ENCODE measurements around the gene EIF3L.

The EIF3L gene

GRCh38 chr22:37855462-37855861 is 6.2 kb downstream of the EIF3L start:
- DNase-seq, result no peak

DNA sequence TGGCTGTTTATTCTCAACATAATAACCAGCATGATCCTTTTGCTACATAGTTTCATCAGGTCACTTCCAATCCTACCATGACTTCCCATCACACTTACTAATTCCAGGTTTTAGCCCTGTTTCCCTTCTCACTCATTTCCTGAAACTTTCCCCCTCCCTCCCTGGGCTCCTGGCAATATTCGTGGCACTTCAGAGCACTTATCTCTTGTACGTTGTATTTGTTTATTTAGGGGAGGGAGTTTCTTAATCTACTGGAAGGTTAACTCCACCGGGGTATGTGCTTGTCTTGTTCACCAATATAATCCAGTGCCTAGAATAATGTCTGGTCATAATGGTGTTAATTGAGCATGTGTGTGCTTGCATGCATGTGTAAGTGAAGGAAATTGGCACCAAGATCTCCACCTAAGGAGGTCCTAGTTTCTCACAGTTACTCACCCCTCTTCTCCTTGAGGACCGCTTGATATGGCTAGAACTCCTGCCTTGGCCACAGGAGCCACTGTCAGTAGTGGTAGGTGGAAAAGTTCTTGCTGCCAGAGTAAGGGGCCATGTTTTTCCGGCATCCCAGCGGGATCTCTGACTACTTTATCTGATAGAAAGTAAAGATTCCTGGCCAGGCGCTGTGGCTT is 11.7 kb downstream of the EIF3L start:
- DNase-seq, result no peak

- no peak for DNase-seq
Observed at GRCh38 chr22:37862570-37863325, 13.5 kb downstream of the EIF3L start.

- DNase-seq, result no peak
Observed at GRCh38 chr22:37865510-37865909, 16.3 kb downstream of the EIF3L start.

- DNase-seq, result no peak
Observed at GRCh38 chr22:37870273-37870672, 21.1 kb downstream of the EIF3L start.

- no peak for DNase-seq
Observed at GRCh38 chr22:37880668-37881440, 31.6 kb downstream of the EIF3L start.

GRCh38 chr22:37884420-37884819 is 35.2 kb downstream of the EIF3L start:
- DNase-seq, result no peak

- no peak for DNase-seq
Observed at GRCh38 chr22:37887584-37888378, 38.6 kb downstream of the EIF3L start.

GRCh38 chr22:37891926-37892325 is 42.7 kb downstream of the EIF3L start:
- no peak for DNase-seq

DNA sequence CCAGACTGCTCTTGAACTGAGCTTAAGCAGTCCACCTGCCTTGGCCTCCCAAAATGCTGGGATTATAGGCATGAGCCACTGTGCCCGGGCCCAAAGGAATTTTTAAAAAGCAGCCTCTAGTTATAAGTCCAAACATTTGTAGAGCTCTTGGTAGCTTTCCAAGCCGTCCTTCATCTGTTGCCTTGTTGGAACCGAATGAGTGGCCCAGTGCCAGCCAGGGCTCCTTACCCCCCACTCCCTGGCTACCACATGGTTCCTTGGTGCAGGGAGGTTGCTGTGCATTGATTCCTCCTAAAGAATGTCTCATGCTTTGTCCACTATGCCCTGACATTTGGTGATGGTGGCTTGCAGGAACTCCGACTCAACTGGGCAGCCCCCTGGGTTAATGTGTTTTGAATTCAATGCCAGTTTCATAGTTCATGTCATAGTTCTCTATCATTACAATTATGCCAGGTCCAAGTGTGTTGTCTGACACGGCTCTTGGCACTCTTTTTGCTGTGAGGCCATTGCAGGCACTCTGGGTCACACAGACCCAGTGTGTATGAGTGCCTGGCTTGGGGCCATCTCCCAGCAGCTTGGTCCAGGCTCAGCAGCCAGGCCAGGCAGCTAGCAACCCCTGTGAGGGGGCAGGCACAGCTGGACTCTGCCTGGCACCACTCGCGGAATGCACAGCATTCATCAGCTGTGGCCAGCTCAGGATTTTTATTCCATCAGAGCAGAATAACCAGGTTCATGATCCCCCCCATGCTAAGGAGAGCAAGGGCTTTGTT is 43.5 kb downstream of the EIF3L start:
- no peak for DNase-seq

DNA sequence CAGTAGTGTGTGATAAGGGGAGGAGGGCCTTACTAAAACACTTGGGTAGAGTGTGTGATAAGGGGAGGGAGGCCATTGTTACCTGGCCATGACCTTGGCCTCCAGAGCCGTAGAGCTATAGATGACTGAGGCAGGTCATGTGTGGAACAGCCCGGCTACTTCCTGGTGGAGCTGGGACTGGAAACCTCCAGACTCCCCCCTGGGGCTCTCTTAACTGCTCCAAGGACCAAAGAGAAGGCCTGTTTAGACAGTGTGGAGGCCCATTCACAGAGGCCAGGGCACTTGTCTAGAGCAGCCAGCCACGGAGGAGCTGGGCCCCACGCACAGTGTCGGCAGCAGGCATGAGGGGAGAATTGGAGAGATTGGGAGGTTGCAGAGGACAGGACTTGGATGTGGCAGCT is 44.4 kb downstream of the EIF3L start:
- no peak for DNase-seq

GRCh38 chr22:37894939-37895670 is 45.9 kb downstream of the EIF3L start:
- no peak for DNase-seq

GRCh38 chr22:37896181-37896592 is 47.0 kb downstream of the EIF3L start:
- peak; percentile 47 for DNase-seq

DNA sequence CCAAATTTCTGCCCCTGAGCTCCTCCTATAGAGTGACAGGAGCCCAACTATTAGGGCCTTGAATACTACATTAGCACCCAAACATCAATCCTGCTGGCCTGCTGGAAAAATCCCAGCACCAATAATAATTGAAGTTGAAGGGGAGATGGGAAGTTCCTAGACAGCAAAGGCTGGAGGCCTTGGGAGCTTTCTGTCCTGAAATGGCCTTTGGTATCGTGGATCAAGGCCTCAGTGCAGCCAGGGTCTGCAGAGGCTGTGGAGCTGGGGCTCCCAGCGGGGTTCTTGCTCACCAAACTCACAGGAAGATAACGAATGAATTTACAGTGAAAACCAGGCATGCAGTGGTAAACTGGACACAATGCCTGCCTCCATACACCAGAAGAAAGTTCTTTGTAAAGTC is 47.7 kb downstream of the EIF3L start:
- DNase-seq, result no peak

DNA sequence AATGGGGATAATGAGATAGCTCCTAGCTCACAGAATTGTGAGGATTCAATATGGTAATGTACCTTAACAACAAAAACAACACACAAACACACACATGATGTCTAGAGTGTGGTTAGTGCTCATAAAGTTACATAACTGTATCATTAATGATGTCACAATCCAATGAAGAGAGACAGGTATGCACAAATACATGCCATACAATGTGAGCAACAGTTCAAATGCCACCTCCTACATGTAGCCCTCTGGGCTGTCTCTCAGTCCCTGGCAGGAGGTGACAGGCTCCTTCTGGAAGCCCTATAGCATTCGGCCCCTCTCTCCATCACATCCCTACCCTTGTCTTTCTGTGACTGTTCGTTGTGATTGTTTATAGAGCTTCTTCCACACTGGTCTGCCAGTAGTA is 48.6 kb downstream of the EIF3L start:
- no peak for DNase-seq

DNA sequence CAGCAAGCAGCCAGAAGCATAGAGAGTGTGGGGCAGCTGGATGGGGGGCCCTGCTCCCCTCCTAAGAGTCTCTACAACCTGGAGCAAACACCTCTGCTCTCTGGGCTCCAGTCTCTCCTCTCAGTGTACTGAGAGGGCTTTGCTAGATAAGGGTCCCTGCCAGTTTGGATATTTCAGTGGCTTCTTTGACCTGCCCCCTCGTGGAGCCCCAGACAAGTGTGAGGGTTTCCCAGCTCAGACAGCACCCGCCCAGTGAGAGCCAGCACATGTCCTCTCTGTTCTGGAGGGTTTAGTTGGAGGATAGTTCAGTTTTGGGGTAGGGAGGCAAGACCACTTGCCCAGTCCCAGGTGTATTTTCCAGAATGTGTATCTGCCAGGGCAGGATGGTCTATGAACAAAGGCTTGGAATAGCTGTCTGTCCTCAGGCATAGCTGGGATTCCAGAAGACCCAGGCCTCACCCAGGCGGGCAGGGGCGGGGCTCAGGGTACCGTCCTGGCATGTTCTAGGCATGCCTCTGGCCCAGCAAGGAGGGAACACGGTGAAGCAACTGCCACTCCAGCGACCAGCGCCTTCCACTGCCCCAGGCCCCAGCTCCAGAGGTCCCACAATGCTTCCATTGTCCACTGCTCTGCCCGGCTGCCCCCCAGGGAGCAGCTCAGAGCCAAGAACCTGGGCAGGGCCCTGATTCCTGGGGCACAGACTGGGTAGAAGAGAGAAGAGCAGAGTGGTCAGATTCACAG is 49.4 kb downstream of the EIF3L start:
- DNase-seq, result no peak

DNA sequence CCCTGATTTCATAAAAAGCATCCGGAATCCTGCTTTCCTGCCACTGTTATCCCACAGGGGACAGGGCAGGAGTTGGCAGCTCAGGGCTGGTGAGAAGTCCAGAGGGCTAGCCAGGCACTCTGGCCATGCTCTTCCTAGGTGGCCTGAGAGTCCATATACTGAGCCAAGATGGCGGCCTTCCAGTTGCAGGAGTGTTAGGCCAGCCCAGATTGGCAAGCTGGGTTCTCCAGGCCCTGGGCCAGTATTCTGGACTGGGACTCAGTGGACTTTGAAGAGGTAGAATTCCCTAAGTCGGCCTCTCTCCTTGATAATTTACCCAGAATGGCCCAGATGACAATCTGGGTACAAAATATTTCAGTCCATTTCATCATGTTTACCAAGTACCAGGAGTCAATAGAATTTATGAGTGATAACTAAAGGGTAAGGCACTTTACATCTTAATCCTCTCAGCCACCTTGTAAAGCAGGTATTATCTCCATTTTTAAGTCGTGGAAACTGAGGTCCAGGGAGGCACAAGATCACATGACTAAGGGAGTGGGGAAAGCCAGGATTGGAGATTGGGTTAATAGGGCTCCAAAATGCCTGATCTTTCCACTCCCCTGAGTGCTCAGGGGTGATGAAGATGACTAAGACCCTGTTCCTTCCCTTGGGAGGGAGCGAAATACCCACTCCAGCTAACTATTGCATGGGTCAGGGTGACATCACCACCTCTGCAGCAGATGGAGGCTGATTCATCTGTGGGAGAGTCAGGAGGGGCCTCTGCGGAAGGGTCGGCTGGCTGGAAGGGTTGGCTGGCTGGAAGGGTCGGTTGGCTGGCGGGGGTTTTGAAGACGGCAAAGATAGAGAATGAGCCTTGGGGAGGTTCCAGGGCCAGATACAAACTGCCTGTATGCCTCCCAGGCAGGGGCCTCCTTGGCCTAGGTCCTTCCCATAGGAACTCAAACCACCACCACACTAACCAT is 55.6 kb downstream of the EIF3L start:
- DNase-seq, result no peak

DNA sequence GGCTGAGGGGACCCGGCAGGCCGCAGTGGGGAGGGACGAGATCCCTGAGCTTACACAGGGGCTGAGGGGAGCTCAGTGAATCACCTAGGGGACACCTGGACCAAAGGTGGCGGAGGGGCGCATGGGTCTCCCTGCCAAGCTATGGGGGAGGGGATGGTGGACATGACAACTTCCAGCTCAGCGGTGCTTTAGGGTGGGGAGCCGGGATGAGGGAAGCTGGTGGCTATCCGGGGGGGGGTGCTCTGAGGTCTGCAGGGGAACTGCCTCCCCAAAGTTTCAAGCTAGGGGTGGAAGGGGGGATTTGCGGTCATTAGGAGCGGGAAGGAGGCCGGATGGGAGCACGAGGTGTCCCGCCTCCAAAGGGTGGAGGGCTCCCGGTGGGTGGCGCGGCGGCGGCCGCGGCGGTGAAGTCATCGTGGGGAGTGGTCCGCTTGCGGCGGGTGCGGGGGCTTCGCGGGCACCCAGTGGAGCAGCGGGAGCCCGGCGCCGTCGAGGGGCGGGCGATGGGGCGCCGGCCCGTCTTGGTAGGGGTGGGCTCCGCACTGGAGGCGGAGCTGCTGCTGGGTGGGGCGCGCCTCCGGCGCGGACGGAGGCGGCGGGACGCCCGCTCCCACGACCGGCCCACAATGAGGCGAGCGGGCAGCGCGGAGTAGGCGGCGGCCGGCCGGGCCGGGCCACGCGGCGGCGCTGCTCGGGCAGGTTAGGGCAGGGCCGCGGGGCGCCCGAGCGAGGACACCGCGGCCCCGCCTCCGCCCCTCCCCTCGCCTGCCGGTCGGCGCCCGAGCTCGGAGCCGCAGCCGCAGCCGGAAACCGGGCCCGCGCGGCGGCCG is 56.5 kb downstream of the EIF3L start, which contains the start of gene MICALL1:
TSS of gene MICALL1 (plus strand) at position 764 of the 830 bp plus-strand sequence. CDS start 126 bp downstream, outside the sequence.
- DNase-seq, result peak; percentile 63

All from activated gamma-delta T cell treated with Interleukin-2 at 50 U/mL for 16 hours (primary cell).